Liver (tissue), 9 donors: ENCODE measurements around the gene CELF5. TPM values are rescaled to one million over a fixed set of nuclear protein-coding genes. Genes with fewer than 3 reads are reported as not detected.

Experiments
- DNase-seq: peaks from one replicate; pipeline ENCODE4 v3.0.0-alpha.2; 2017; ENCODE audit warnings: low spot score
- H3K27ac ChIP-seq, 2 donors: one replicate each; pipeline ENCODE4 v1.7.0; 2013; ENCODE audit warnings: inconsistent platforms in 2 of 2, low read length in 2 of 2, control low read depth in 1 of 2, low read depth in 1 of 2, mild to moderate bottlenecking in 1 of 2
- H3K27me3 ChIP-seq, 4 donors: one replicate each; pipeline versions ENCODE4 v1.6.1 to v1.7.0; 2013; ENCODE audit warnings: low read length in 3 of 4, inconsistent platforms in 1 of 4, mild to moderate bottlenecking in 1 of 4, moderate library complexity in 1 of 4; ENCODE audit not compliant: control insufficient read depth in 4 of 4, insufficient read depth in 4 of 4
- H3K36me3 ChIP-seq, 4 donors: one replicate each; pipeline versions ENCODE4 v1.6.1 to v1.7.0; 2013; ENCODE audit warnings: low read length in 3 of 4, mild to moderate bottlenecking in 3 of 4, low read depth in 1 of 4, moderate library complexity in 1 of 4; ENCODE audit not compliant: control insufficient read depth in 4 of 4, insufficient read depth in 3 of 4
- H3K4me1 ChIP-seq, 4 donors: one replicate each; pipeline versions ENCODE4 v1.6.1 to v1.7.0; 2013; ENCODE audit warnings: low read length in 3 of 4, mild to moderate bottlenecking in 3 of 4, moderate library complexity in 1 of 4; ENCODE audit not compliant: control insufficient read depth in 4 of 4, insufficient read depth in 4 of 4
- H3K4me3 ChIP-seq, 3 donors: one replicate each; pipeline versions ENCODE4 v1.6.1 to v1.7.0; 2013; ENCODE audit warnings: low read length in 3 of 3, control low read depth in 1 of 3, low read depth in 1 of 3, mild to moderate bottlenecking in 1 of 3
- H3K9ac ChIP-seq, 2 donors: one replicate each; pipeline ENCODE4 v1.7.0; 2013; ENCODE audit warnings: low read length in 2 of 2, mild to moderate bottlenecking in 2 of 2, moderate library complexity in 2 of 2, control low read depth in 1 of 2, low read depth in 1 of 2
- H3K9me3 ChIP-seq, 4 donors: one replicate each; pipeline versions ENCODE4 v1.6.1 to v1.7.0; 2013; ENCODE audit warnings: low read length in 3 of 4; ENCODE audit not compliant: control insufficient read depth in 4 of 4
- FOXA1 ChIP-seq: IDR thresholded peaks from 2 replicates; pipeline ENCODE4 v1.6.1; 2016; ENCODE audit warnings: antibody characterized with exemption
- FOXA2 ChIP-seq: IDR thresholded peaks from 2 replicates; pipeline ENCODE4 v1.6.1; 2016; ENCODE audit warnings: antibody characterized with exemption
- GABPA ChIP-seq, 2 donors: IDR thresholded peaks in 1 of 2; conservative IDR thresholded peaks in 1 of 2; 2 replicates each; pipeline ENCODE4 v1.6.1; 2016; ENCODE audit warnings: antibody characterized with exemption in 2 of 2, mild to moderate bottlenecking in 1 of 2, moderate library complexity in 1 of 2
- HNF4A ChIP-seq, 2 donors: conservative IDR thresholded peaks; 2 replicates each; pipeline ENCODE4 v1.6.1; 2016; ENCODE audit warnings: antibody characterized with exemption in 2 of 2, mild to moderate bottlenecking in 2 of 2
- JUND ChIP-seq, 2 donors: IDR thresholded peaks; 2 replicates each; pipeline ENCODE4 v1.6.1; 2016; ENCODE audit warnings: antibody characterized with exemption in 2 of 2
- RAD21 ChIP-seq, 2 donors: IDR thresholded peaks; 2 replicates each; pipeline ENCODE4 v1.6.1; 2016; ENCODE audit warnings: antibody characterized with exemption in 2 of 2, mild to moderate bottlenecking in 2 of 2
- RXRA ChIP-seq, 2 donors: IDR thresholded peaks; 2 replicates each; pipeline ENCODE4 v1.6.1; 2017 to 2018; ENCODE audit warnings: antibody characterized with exemption in 2 of 2, mild to moderate bottlenecking in 1 of 2
- SP1 ChIP-seq: IDR thresholded peaks from 2 replicates; pipeline ENCODE4 v1.6.1; 2018; ENCODE audit warnings: antibody characterized with exemption, mild to moderate bottlenecking
- TAF1 ChIP-seq: conservative IDR thresholded peaks from 2 replicates; pipeline ENCODE4 v1.6.1; 2016; ENCODE audit warnings: antibody characterized with exemption, mild to moderate bottlenecking
- YY1 ChIP-seq: IDR thresholded peaks from 2 replicates; pipeline ENCODE4 v1.6.1; 2016; ENCODE audit warnings: antibody characterized with exemption, mild to moderate bottlenecking
- WGBS: extraction: QIAGEN DNeasy Blood & Tissue Kit; methylation state at CpG from one replicate; pipeline ENCODE4 v1.1.7; 2013; 5-methylcytosine and 5-hydroxymethylcytosine counted together
- polyA plus RNA-seq, 2 donors: library from polyadenylated mRNA; stranded (reverse) in 1 of 2; unstranded in 1 of 2; fragments of 200-250 nt in 1 of 2; fragments of >200 nt in 1 of 2; fragmentation: Nextera tagmentation in 1 of 2; extraction: Ambion mirVana in 1 of 2; gene quantifications; one replicate each; pipeline versions ENCODE4 v1.2.1 to v1.2.3, GENCODE V29; 2013 to 2015
- total RNA-seq, 2 donors: library from RNA; depleted of rRNA; stranded (reverse); fragments of >200 nt; gene quantifications; one replicate each; pipeline ENCODE4 v1.2.3, GENCODE V29; 2014
- TF ChIP-seq, protein P1 (sequence below): IDR thresholded peaks from 2 replicates; pipeline ENCODE4 v1.6.1; 2016; ENCODE audit warnings: antibody characterized with exemption, mild to moderate bottlenecking
- TF ChIP-seq, protein P2 (sequence below): fragments of 150-350 bp; IDR thresholded peaks from 2 replicates; pipeline ENCODE4 v1.5.1; 2017; ENCODE audit warnings: improper control_type of control experiment, low read depth, low read length; ENCODE audit not compliant: missing input control
- donor health status: healthy.
- donor health status: healthy.
- donor health status: healthy.
- donor health status: healthy.
- donor health status: healthy.

CELF5 gene
- total and polyA plus RNA-seq, 4 donors, result 0.06 to 0.50 (median 0.26) TPM

DNA sequence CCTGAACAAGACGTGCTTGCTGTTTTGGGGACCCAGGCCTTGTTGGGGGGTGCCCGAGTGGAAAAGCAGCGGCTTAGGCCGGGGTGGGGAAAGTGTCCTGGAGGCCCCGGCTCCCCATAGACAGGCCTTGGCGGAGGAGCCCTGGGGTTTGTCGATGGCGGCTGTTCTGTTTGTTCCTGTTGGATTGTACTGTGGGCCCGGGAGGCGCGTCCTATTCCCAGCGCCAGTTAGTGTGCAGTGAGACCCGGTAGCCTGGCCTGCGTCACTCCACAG lies 27.6 kb upstream of the CELF5 start:
- no peaks in the 10 kb centered on the region for H3K27me3 ChIP-seq
- peaks cover 2 to 20% (median 2%) of the 10 kb centered on the region in 4 donors for H3K36me3 ChIP-seq
- H3K4me1 ChIP-seq, result no peaks in the 10 kb centered on the region
- H3K27ac ChIP-seq, result no peak overlapping the region
- H3K9me3 ChIP-seq, result no peaks in the 10 kb centered on the region
- no peak for DNase-seq
- no peak overlapping the region for H3K4me3 ChIP-seq
- WGBS, result 96% methylated on average over 14 of the region's 14 CpGs
- no peak for TF ChIP-seq FOXA1
- no peak for TF ChIP-seq GABPA (IDR thresholded peaks at IDR 0.05 in 1 of 2, conservative IDR thresholded peaks at IDR 0.05 in 1 of 2)
- no peak for TF ChIP-seq YY1
- no peak for TF ChIP-seq RAD21 (IDR thresholded peaks at IDR 0.05)
- TF ChIP-seq, protein P1, sequence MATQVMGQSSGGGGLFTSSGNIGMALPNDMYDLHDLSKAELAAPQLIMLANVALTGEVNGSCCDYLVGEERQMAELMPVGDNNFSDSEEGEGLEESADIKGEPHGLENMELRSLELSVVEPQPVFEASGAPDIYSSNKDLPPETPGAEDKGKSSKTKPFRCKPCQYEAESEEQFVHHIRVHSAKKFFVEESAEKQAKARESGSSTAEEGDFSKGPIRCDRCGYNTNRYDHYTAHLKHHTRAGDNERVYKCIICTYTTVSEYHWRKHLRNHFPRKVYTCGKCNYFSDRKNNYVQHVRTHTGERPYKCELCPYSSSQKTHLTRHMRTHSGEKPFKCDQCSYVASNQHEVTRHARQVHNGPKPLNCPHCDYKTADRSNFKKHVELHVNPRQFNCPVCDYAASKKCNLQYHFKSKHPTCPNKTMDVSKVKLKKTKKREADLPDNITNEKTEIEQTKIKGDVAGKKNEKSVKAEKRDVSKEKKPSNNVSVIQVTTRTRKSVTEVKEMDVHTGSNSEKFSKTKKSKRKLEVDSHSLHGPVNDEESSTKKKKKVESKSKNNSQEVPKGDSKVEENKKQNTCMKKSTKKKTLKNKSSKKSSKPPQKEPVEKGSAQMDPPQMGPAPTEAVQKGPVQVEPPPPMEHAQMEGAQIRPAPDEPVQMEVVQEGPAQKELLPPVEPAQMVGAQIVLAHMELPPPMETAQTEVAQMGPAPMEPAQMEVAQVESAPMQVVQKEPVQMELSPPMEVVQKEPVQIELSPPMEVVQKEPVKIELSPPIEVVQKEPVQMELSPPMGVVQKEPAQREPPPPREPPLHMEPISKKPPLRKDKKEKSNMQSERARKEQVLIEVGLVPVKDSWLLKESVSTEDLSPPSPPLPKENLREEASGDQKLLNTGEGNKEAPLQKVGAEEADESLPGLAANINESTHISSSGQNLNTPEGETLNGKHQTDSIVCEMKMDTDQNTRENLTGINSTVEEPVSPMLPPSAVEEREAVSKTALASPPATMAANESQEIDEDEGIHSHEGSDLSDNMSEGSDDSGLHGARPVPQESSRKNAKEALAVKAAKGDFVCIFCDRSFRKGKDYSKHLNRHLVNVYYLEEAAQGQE, result no peak
- H3K9ac ChIP-seq, result no peak overlapping the region

DNA sequence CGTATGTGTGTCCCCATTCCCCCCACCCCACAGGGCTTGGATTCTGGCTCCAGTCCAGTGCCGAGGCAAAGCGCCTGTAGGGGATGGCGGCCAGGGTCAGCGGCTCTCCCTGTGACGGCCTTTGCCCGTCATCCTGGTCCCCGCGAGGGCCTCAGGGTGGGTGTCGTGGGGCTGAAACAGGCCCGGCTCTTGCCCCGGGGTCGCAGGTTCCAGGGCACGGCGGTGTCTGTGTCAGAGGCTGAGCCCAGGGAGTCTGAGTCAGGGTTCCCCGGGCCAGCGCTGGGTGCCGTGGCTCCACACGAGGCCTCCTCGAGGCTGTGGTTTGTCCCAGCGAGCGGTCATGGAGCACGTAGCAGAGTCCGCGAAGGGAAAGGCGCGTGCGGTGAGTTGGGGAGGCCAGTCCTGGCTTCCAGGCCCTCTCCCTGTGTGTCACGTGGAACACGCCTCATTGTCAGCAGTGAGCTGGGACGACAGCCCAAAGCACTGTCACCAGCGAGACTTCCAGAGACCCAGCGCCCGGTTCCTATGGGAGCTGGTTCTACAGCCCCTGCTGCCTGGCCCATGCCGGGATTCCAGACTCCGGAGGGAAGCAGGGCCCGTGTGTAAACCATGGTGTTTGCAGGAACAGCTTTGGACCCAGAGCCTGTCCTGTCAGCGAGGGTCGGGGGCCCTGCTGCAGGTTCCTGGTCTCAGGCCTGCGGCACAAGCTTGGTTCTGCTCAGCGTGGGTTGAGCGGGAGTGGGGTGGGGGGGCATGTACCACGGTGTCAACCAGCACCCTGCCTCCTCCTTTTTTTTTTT lies 25.4 kb upstream of the CELF5 start:
- no peak for DNase-seq
- no peak overlapping the region for H3K27ac ChIP-seq
- no peak overlapping the region for H3K9ac ChIP-seq
- TF ChIP-seq HNF4A (conservative IDR thresholded peaks at IDR 0.05) (no peak), RAD21 (IDR thresholded peaks at IDR 0.05) (no peak), RXRA (IDR thresholded peaks at IDR 0.05) (no peak), TAF1 (no peak), JUND (IDR thresholded peaks at IDR 0.05) (no peak), FOXA2 (no peak), FOXA1 (no peak), SP1 (no peak)
- TF ChIP-seq, protein P1, result no peak
- TF ChIP-seq, protein P2, sequence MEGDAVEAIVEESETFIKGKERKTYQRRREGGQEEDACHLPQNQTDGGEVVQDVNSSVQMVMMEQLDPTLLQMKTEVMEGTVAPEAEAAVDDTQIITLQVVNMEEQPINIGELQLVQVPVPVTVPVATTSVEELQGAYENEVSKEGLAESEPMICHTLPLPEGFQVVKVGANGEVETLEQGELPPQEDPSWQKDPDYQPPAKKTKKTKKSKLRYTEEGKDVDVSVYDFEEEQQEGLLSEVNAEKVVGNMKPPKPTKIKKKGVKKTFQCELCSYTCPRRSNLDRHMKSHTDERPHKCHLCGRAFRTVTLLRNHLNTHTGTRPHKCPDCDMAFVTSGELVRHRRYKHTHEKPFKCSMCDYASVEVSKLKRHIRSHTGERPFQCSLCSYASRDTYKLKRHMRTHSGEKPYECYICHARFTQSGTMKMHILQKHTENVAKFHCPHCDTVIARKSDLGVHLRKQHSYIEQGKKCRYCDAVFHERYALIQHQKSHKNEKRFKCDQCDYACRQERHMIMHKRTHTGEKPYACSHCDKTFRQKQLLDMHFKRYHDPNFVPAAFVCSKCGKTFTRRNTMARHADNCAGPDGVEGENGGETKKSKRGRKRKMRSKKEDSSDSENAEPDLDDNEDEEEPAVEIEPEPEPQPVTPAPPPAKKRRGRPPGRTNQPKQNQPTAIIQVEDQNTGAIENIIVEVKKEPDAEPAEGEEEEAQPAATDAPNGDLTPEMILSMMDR, result no peak
- H3K9me3 ChIP-seq, result no peaks in the 10 kb centered on the region
- no peak overlapping the region for H3K4me3 ChIP-seq
- peaks cover 2 to 18% (median 4%) of the 10 kb centered on the region in 4 donors for H3K36me3 ChIP-seq
- no peaks in the 10 kb centered on the region for H3K27me3 ChIP-seq
- no peaks in the 10 kb centered on the region for H3K4me1 ChIP-seq
- 95% methylated on average over 43 of the region's 43 CpGs for WGBS
